Testis (tissue), 2 donors: ENCODE data around the gene ITPR2.

ENCODE experiments used
- CTCF ChIP-seq, 3 experiments: fragments of 450-650 bp in 2 of 3; fragments of 200-600 bp in 1 of 3; sonication (generic) in 1 of 3; IDR thresholded peaks; one replicate each; pipeline ENCODE4 v1.5.1; 2016 to 2019; ENCODE audit warnings: antibody characterized with exemption in 3 of 3, mild to moderate bottlenecking in 2 of 3, moderate library complexity in 1 of 3
- POLR2A ChIP-seq: fragments of 450-650 bp; IDR thresholded peaks from one replicate; pipeline ENCODE4 v1.6.1; 2017; ENCODE audit warnings: antibody characterized with exemption, mild to moderate bottlenecking, moderate library complexity

GRCh38 chr12:26399381-26399780, 433.6 kb downstream of the ITPR2 start:
- TF ChIP-seq CTCF (IDR thresholded peaks at IDR 0.05) (no peak), POLR2A (no peak)
